ENCODE results near the gene TK1.
A peak's percentile ranks its signal among the peaks of the same experiment; 100 is the strongest.

The TK1 gene

GRCh38 chr17:78127239-78127887 lies 59.5 kb downstream of the TK1 start:
- H2AFZ ChIP-seq (ENCODE audit: low read length): peak overlapping the region; percentile 97
- H3K27ac ChIP-seq (replicated peaks; ENCODE audit: low read length): no peak overlapping the region
- peaks cover 2 to 38% (median 2%) of the 10 kb centered on the region in 3 experiments for H3K27me3 ChIP-seq (ENCODE audit: control insufficient read depth in 3 of 3, insufficient read depth in 3 of 3, low read depth in 1 of 3, low read length in 3 of 3)
- peak overlapping the region; percentile 93 for H2BK15ac ChIP-seq (ENCODE audit: low read length)
- peak overlapping the region; percentile 90 for H3K18ac ChIP-seq (ENCODE audit: low read length)
- H2BK12ac ChIP-seq (ENCODE audit: low read length): no peak overlapping the region
- peaks cover 10% of the 10 kb centered on the region for H3K79me1 ChIP-seq (ENCODE audit: low read depth, low read length)
- H2BK120ac ChIP-seq (ENCODE audit: low read depth, low read length): peak overlapping the region; percentile 91
- H4K8ac ChIP-seq (ENCODE audit: low read depth, low read length): no peak overlapping the region
- H4K91ac ChIP-seq (ENCODE audit: low read depth, low read length, poor library complexity): no peak overlapping the region
- peak overlapping the region; percentile 71 for H3K14ac ChIP-seq (ENCODE audit: low read length)
- no peaks in the 10 kb centered on the region for H3K9me3 ChIP-seq (replicated peaks in 1 of 2; ENCODE audit: control insufficient read depth in 2 of 2, insufficient read depth in 1 of 2, low read depth in 1 of 2, low read length in 2 of 2)
- H3K4me3 ChIP-seq (ENCODE audit: low read length in 2 of 2): peak overlapping the region; percentile 56 to 79
- H3K4ac ChIP-seq (ENCODE audit: low read length): no peak overlapping the region
- no peak for DNase-seq (ENCODE audit: low spot score)
- H2BK5ac ChIP-seq (ENCODE audit: low read length): no peak overlapping the region
- peak overlapping the region; percentile 41 for H2AK5ac ChIP-seq (ENCODE audit: low read depth, low read length)
- WGBS, 2 donors (ENCODE audit: extremely low coverage in 2 of 2, insufficient read length in 2 of 2, insufficient replicate concordance in 1 of 2): no CpG with 5 or more reads among the region's 25 CpGs
- peaks cover 16 to 28% of the 10 kb centered on the region in 2 donors for H3K4me1 ChIP-seq (ENCODE audit: control insufficient read depth in 2 of 2, insufficient read depth in 1 of 2, low read depth in 1 of 2, low read length in 2 of 2)
- H3K4me2 ChIP-seq (ENCODE audit: insufficient read depth, low read length, poor library complexity, severe bottlenecking): peak overlapping the region; percentile 94
- H3K36me3 ChIP-seq (replicated peaks in 1 of 2; ENCODE audit: control insufficient read depth in 2 of 2, insufficient read depth in 2 of 2, low read length in 2 of 2): peaks cover 0 to 6% of the 10 kb centered on the region in 2 donors
- H3K9ac ChIP-seq (ENCODE audit: low read depth, low read length, poor library complexity): peak overlapping the region; percentile 44
- H3K23ac ChIP-seq (ENCODE audit: low read depth, low read length, poor library complexity): peak overlapping the region; percentile 85

GRCh38 chr17:78126895-78127238 lies 60.0 kb downstream of the TK1 start:
- no peak overlapping the region for H4K91ac ChIP-seq (ENCODE audit: low read depth, low read length, poor library complexity)
- H3K9ac ChIP-seq (ENCODE audit: low read depth, low read length, poor library complexity): no peak overlapping the region
- no peak overlapping the region for H3K18ac ChIP-seq (ENCODE audit: low read length)
- no CpG with 5 or more reads among the region's 6 CpGs for WGBS, 2 donors (ENCODE audit: extremely low coverage in 2 of 2, insufficient read length in 2 of 2, insufficient replicate concordance in 1 of 2)
- no peak for DNase-seq (ENCODE audit: low spot score)
- H2BK15ac ChIP-seq (ENCODE audit: low read length): no peak overlapping the region
- H3K36me3 ChIP-seq (replicated peaks in 1 of 2; ENCODE audit: control insufficient read depth in 2 of 2, insufficient read depth in 2 of 2, low read length in 2 of 2): peaks cover 0 to 6% of the 10 kb centered on the region in 2 donors
- H3K79me1 ChIP-seq (ENCODE audit: low read depth, low read length): peaks cover 10% of the 10 kb centered on the region
- no peak overlapping the region for H3K14ac ChIP-seq (ENCODE audit: low read length)
- H2AK5ac ChIP-seq (ENCODE audit: low read depth, low read length): peak overlapping the region; percentile 81
- H3K9me3 ChIP-seq (replicated peaks in 1 of 2; ENCODE audit: control insufficient read depth in 2 of 2, insufficient read depth in 1 of 2, low read depth in 1 of 2, low read length in 2 of 2): no peaks in the 10 kb centered on the region
- H3K4ac ChIP-seq (ENCODE audit: low read length): no peak overlapping the region
- no peak overlapping the region for H3K27ac ChIP-seq (replicated peaks; ENCODE audit: low read length)
- no peak overlapping the region for H3K23ac ChIP-seq (ENCODE audit: low read depth, low read length, poor library complexity)
- no peak overlapping the region for H3K4me3 ChIP-seq (ENCODE audit: low read length in 2 of 2)
- H2BK5ac ChIP-seq (ENCODE audit: low read length): no peak overlapping the region
- no peak overlapping the region for H2BK12ac ChIP-seq (ENCODE audit: low read length)
- H2AFZ ChIP-seq (ENCODE audit: low read length): no peak overlapping the region
- peaks cover 0 to 33% (median 0%) of the 10 kb centered on the region in 3 experiments for H3K27me3 ChIP-seq (ENCODE audit: control insufficient read depth in 3 of 3, insufficient read depth in 3 of 3, low read depth in 1 of 3, low read length in 3 of 3)
- peak overlapping the region; percentile 94 for H3K4me2 ChIP-seq (ENCODE audit: insufficient read depth, low read length, poor library complexity, severe bottlenecking)
- peaks cover 15 to 28% of the 10 kb centered on the region in 2 donors for H3K4me1 ChIP-seq (ENCODE audit: control insufficient read depth in 2 of 2, insufficient read depth in 1 of 2, low read depth in 1 of 2, low read length in 2 of 2)
- no peak overlapping the region for H4K8ac ChIP-seq (ENCODE audit: low read depth, low read length)
- no peak overlapping the region for H2BK120ac ChIP-seq (ENCODE audit: low read depth, low read length)

- no peak overlapping the region for H4K91ac ChIP-seq (ENCODE audit: low read depth, low read length, poor library complexity)
- H2BK15ac ChIP-seq (ENCODE audit: low read length): no peak overlapping the region
- no peak overlapping the region for H4K8ac ChIP-seq (ENCODE audit: low read depth, low read length)
- peaks cover 7% of the 10 kb centered on the region for H3K79me1 ChIP-seq (ENCODE audit: low read depth, low read length)
- no CpG with 5 or more reads among the region's 25 CpGs for WGBS, 2 donors (ENCODE audit: extremely low coverage in 2 of 2, insufficient read length in 2 of 2, insufficient replicate concordance in 1 of 2)
- no peak overlapping the region for H3K18ac ChIP-seq (ENCODE audit: low read length)
- H3K36me3 ChIP-seq (replicated peaks in 1 of 2; ENCODE audit: control insufficient read depth in 2 of 2, insufficient read depth in 2 of 2, low read length in 2 of 2): peaks cover 0 to 6% of the 10 kb centered on the region in 2 donors
- H3K27ac ChIP-seq (replicated peaks; ENCODE audit: low read length): no peak overlapping the region
- peaks cover 0 to 27% (median 0%) of the 10 kb centered on the region in 3 experiments for H3K27me3 ChIP-seq (ENCODE audit: control insufficient read depth in 3 of 3, insufficient read depth in 3 of 3, low read depth in 1 of 3, low read length in 3 of 3)
- H2BK5ac ChIP-seq (ENCODE audit: low read length): peak overlapping the region; percentile 90
- H3K4me2 ChIP-seq (ENCODE audit: insufficient read depth, low read length, poor library complexity, severe bottlenecking): no peak overlapping the region
- DNase-seq (ENCODE audit: low spot score): no peak
- no peak overlapping the region for H2BK120ac ChIP-seq (ENCODE audit: low read depth, low read length)
- H3K4ac ChIP-seq (ENCODE audit: low read length): no peak overlapping the region
- no peak overlapping the region for H3K9ac ChIP-seq (ENCODE audit: low read depth, low read length, poor library complexity)
- peaks cover 15 to 28% of the 10 kb centered on the region in 2 donors for H3K4me1 ChIP-seq (ENCODE audit: control insufficient read depth in 2 of 2, insufficient read depth in 1 of 2, low read depth in 1 of 2, low read length in 2 of 2)
- peak overlapping the region; percentile 71 for H3K14ac ChIP-seq (ENCODE audit: low read length)
- no peak overlapping the region for H3K4me3 ChIP-seq (ENCODE audit: low read length in 2 of 2)
- H2BK12ac ChIP-seq (ENCODE audit: low read length): peak overlapping the region; percentile 22
- H2AFZ ChIP-seq (ENCODE audit: low read length): no peak overlapping the region
- peak overlapping the region; percentile 91 for H3K23ac ChIP-seq (ENCODE audit: low read depth, low read length, poor library complexity)
- H2AK5ac ChIP-seq (ENCODE audit: low read depth, low read length): peak overlapping the region; percentile 98
- H3K9me3 ChIP-seq (replicated peaks in 1 of 2; ENCODE audit: control insufficient read depth in 2 of 2, insufficient read depth in 1 of 2, low read depth in 1 of 2, low read length in 2 of 2): no peaks in the 10 kb centered on the region
Measured at GRCh38 chr17:78125976-78126894, 60.6 kb downstream of the TK1 start.
